ENCODE data around the gene PI16.
A peak's percentile ranks its signal among the peaks of the same experiment; 100 is the strongest.

Gene PI16

DNA sequence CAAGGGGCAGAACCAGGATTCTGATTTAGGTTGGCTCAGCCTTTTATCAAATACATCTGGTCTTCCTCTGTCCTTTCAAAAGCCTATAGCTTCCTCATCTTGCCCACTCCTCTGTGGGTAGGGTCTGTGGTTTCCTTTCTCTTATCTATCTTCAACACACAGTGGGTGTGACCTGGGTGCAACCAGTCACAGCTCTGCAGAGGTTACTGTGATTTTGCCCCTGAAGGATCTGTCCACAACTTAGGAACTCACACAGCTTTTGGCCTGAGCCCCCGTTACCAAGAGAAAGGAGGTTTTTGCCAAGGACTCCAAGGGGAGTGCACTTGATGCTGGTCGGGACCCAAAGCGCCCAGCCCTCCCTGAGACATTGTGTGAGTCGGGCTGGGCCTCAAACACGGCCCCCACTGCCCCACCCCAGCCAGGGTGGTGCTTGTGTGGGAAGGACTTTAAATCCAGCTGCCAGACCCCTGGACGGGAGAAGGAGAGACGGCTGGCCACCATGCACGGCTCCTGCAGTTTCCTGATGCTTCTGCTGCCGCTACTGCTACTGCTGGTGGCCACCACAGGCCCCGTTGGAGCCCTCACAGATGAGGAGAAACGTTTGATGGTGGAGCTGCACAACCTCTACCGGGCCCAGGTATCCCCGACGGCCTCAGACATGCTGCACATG is at the start of gene PI16:
TSS of gene PI16 (plus strand) at position 477 of the 670 bp plus-strand sequence. CDS start at position 500, 23 bp downstream.
- DNase-seq, result no peak

DNA sequence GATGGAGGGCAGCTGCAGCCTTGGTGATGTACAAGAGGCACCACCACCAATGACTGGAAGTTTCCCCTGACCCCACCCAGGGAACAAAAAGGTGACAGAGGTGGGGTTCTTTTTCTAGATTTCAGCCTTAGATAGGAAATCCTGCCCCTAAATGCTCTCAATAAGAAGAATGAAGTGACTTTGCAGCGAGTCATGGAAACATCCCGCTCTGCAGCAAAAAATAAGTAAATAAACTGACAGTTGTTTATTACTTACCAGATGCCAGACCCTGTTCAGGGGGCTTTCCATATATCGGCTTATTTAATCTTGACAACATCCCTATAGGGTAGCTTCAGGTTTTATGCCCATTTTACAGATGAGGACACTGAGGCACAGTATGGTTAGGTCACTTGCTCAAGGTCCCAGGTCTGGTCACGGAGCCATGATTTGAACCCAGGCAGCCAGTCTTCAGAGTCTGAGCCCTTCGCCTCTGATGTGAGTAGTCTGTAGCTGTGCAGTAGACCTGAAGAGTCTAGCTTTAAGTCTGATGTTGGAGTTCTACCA is 49.6 kb upstream of the PI16 start:
- no peak for DNase-seq

- no peak for DNase-seq
Observed at GRCh38 chr6:36906539-36907325, 47.8 kb upstream of the PI16 start.

- DNase-seq, result no peak
Observed at GRCh38 chr6:36907781-36908180, 46.8 kb upstream of the PI16 start.

GRCh38 chr6:36908747-36909146 is 45.8 kb upstream of the PI16 start:
- DNase-seq, result no peak

- peak; percentile 7 to 17 for DNase-seq
Observed at GRCh38 chr6:36912030-36912454, 42.5 kb upstream of the PI16 start.

GRCh38 chr6:36912586-36912985 is 42.0 kb upstream of the PI16 start:
- DNase-seq, result peak; percentile 60 to 65

- DNase-seq, result no peak
Observed at GRCh38 chr6:36913082-36913481, 41.5 kb upstream of the PI16 start.

DNA sequence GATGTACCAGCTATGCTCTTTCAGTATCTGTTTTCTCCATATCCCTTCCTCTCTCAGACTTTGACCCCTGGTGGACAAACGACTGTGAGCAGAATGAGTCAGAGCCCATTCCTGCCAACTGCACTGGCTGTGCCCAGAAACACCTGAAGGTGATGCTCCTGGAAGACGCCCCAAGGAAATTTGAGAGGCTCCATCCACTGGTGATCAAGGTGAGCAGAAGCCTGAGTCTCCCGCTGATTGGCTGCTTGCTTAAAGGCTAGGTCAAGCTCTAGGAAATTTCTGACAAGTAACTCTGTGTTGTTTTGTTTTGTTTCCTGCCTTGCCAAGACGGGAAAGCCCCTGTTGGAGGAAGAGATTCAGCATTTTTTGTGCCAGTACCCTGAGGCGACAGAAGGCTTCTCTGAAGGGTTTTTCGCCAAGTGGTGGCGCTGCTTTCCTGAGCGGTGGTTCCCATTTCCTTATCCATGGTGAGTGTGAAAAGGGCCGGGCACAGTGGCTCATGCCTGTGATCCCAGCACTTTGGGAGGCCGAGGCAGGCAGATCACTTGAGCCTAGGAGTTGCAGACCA is 40.2 kb upstream of the PI16 start:
- DNase-seq, result peak; percentile 18 to 26

DNA sequence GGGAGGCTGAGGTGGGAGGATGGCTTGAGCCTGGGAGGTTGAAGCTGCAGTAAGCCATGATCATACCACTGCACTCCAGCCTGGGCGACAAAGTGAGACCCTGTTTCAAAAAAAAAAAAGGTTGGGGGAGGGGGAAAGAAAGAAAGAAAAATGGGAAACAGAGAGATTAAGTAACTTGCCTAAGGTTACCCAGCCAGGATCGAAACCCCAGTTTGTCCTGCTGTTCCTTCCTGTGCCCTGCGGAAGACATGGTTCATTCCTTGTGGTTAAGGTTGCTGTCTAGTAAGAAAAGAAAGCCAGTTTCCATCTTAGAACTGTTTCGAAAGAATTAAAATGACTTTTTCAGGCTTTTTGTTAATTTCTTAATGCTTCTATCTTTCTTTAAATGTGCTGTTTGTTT is 38.9 kb upstream of the PI16 start:
- no peak for DNase-seq

DNA sequence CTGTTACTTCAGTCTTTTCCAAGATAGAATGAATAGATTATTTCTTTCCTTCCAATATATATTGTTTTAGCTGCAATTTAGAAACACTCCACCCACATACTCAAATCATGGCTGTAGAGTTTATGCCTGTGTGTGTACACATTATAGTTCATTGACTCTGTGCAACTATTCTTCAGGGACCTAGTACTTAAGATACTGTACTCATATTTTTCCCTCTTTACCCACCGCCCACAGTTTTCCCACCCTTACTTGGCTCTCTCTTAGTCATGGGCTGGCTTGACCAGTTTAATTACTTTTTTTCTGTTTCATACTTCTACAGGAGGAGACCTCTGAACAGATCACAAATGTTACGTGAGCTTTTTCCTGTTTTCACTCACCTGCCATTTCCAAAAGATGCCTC is 38.4 kb upstream of the PI16 start:
- DNase-seq, result no peak

- DNase-seq, result no peak
Observed at GRCh38 chr6:36917541-36918193, 36.9 kb upstream of the PI16 start.

GRCh38 chr6:36920049-36920448 is 34.5 kb upstream of the PI16 start:
- DNase-seq, result no peak

- no peak for DNase-seq
Observed at GRCh38 chr6:36920546-36920945, 34.0 kb upstream of the PI16 start.

DNA sequence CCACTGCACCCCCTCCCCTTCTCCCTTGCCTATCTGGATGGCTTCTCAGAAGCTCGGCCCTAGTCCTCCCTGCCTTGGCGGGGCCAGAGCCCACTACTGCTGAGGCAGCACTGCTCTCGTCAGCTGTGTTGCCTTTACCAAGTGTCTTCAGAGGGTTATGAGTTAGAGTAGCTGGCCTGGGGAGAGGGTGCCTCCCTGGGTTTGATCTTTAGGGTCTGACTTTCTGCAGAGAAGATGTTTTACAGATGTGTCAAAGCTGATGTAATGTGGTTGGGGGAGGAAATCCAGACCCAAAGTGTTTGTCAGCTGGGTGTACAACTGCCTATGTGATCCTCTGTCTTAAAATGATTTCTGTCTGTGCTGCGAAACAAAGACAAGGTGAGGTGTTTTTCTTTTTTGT is 30.4 kb upstream of the PI16 start:
- no peak for DNase-seq

DNA sequence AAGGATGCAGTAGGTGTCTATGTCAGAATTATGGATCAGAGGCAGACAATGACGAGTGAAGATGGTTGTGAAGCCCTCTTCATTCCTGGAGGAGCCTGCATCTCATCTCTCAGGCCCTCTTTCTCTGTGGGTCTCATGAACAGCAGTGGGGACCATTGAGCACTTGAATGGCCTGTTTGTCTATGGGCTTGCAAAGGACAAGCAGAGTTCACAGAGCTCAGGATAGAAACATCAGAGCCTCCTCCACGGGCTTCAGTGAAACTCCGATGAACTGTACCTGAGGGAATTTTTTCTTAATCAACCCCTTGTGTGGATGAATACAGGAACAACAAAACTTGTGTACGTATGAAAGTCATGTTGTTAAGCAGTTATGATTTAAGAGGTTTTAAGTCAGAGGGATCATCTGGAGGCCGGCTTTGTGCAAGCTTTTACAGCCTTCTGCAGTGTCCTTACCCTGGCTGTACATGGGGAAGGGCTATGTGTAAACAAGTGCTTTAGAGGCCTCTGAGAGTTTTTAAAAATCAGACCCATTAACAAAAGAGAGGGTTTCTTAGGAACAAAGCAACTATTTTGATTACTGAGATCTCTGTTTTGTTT is 29.7 kb upstream of the PI16 start:
- DNase-seq, result no peak

- DNase-seq, result no peak
Observed at GRCh38 chr6:36925809-36926208, 28.7 kb upstream of the PI16 start.

DNA sequence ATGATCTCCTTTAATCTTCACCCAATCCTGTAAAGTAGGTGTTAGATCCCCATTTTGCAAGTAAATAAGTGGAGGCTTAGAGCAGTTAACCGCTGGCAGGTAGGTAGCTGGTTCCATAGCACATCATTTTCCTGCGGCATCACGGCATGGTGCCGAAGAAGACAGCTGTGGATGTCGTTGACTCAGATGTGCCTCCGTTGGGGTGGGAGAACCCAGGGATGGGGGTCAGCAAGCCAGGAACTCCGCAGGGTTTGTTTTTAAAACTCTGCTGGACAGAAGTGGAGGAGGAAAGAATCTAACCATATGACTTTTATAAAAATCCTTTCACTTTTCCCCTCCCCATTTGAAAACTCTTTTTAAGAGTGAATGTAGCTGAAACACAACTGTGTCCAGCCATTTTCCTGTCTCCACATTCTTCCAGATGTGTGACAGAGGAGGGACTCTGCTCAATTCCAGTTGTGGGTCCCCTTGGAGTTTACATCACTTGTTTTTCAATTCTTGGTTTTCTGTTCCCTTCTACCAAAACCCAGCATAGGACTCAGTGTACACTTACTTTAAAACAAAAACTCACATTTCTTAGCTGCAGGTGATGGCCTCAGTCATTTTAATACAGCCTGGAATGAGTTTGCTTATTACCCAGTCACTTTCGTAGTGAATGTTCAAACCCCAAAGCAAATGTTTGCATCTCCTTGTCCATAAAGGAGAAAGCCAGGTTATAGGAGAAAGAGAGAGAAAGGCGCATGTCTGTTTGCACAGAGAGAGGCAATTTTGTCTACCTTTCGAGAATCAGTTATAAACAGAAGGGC is 27.6 kb upstream of the PI16 start:
- no peak for DNase-seq

DNA sequence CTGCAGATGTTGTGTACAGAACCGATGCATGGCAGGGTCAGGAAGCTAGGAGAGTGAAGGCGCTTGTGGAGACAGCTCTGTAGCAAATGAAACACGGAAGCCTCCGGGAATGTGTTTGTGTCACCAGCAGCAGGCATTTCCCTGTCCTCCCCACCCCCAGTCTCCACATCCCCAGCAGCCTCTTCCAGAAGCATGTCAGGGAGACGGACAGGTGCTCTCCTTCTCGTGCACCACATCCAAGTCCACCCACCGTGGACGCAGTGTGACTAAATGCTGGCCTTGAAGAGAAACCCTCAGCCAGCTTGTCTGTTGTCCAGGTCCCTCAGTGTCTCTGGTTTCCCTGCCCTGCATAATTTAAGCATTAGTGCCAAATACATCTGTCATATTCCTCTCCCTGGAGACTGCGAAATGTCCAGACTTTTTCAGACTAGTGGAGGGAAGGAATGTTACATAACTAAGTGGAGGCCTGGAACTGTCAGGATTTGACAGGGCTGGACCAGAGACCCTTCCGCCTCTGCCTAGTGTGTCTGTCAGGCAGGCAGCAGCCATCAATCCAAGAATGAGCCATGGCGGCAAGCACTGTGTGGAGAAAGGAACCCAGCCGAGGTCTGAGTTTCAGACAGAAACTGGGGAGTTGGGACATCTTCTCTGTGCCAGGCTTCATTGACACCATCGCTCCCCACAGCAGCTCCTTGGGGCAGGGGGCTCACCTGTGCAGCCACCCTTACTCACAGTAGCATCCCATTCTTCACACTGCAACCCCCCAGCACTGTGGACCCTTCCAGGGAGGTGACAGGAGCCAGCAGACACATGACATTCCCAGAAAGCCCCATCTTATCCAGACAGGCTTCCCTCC is 26.6 kb upstream of the PI16 start:
- DNase-seq, result no peak

DNA sequence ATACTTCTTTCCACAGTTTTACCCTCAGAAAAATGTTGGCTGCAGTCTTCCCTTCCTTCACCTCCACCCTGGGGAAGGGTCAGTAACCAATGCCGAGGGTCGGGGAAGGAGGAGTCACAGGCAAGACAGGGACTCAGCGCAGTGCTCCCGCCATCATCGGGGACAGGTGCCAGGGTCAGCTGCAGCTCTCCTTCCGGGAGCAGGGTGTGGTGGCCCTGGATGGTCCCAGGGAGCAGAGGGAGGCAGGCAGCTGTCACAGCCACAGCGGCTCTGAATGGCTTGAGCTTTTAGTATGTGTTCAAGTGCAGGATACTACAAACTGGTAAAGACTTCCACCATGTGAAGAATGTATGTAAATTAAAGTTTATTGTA is 26.0 kb upstream of the PI16 start:
- DNase-seq, result no peak

GRCh38 chr6:36929152-36929551 is 25.4 kb upstream of the PI16 start:
- DNase-seq, result no peak

Data from activated CD4-positive, alpha-beta T cell treated with anti-CD3 and anti-CD28 coated beads for 4 hours (primary cell).